Panc1 (cell line): ENCODE measurements around the gene SLC39A7. TPM values are rescaled to one million over a fixed set of nuclear protein-coding genes. Genes with fewer than 3 reads are reported as not detected.

Experiments used
- ATAC-seq: fragments of 200-7000 bp; cut with Tn5 transposase; 2 replicates; pipeline ENCODE4 v1.9.1; 2020; ENCODE audit warnings: mild to moderate bottlenecking, moderate library complexity
- BruUV-seq: library from RNA; stranded (reverse); fragments of 400-500 nt; replicated peaks from 2 replicates; lab custom pipeline; 2021; lab: Mats Ljungman, UMichigan
- CTCF ChIA-PET: fragments of 300-600 bp; sonication (Branson Sonifier 250); formaldehyde crosslinking; loops from one replicate; lab custom pipeline; 2022; ENCODE audit warnings: antibody characterized with exemption; lab: Charles Lee
- POLR2A ChIA-PET: fragments of 300-600 bp; sonication (Branson Sonifier 250); formaldehyde crosslinking; loops from one replicate; lab custom pipeline; 2022; ENCODE audit warnings: antibody characterized with exemption; lab: Charles Lee
- DNase-seq: peaks from one replicate; pipeline ENCODE4 v3.0.0-alpha.2; 2010; ENCODE audit warnings: low read depth, low spot score
- H3K27ac ChIP-seq: 2 replicates; pipeline ENCODE4 v1.5.1; 2011; ENCODE audit warnings: mild to moderate bottlenecking, low read length, inconsistent platforms
- H3K27me3 ChIP-seq: fragments of 200-500 bp; sonication (Bioruptor generic); 2 replicates; pipeline ENCODE4 v1.6.0; 2014; ENCODE audit warnings: low read length, inconsistent platforms; ENCODE audit not compliant: control insufficient read depth, insufficient read depth
- H3K36me3 ChIP-seq: fragments of 200-500 bp; sonication (Bioruptor generic); 2 replicates; pipeline ENCODE4 v1.5.1; 2014; ENCODE audit warnings: inconsistent platforms, mild to moderate bottlenecking, low read length, moderate library complexity; ENCODE audit not compliant: control insufficient read depth, insufficient read depth
- H3K4me1 ChIP-seq: 2 replicates; pipeline ENCODE4 v1.5.1; 2011; ENCODE audit warnings: inconsistent platforms, mild to moderate bottlenecking, low read length, moderate library complexity; ENCODE audit not compliant: control insufficient read depth, insufficient read depth
- H3K4me3 ChIP-seq, 2 experiments: 2 replicates each; pipeline ENCODE4 v1.5.1; 2011 to 2012; ENCODE audit warnings: low read depth in 2 of 2, low read length in 2 of 2, mild to moderate bottlenecking in 2 of 2, inconsistent platforms in 1 of 2, moderate library complexity in 1 of 2
- H3K9me3 ChIP-seq: fragments of 200-500 bp; sonication (Bioruptor generic); 2 replicates; pipeline ENCODE4 v1.5.1; 2014; ENCODE audit warnings: low read depth, mild to moderate bottlenecking, inconsistent platforms, low read length, moderate library complexity; ENCODE audit not compliant: control insufficient read depth, insufficient read depth
- POLR2AphosphoS5 ChIP-seq: IDR thresholded peaks from 2 replicates; pipeline ENCODE4 v1.6.1; 2012; ENCODE audit warnings: mild to moderate bottlenecking, low read depth, low read length, moderate library complexity
- SIN3A ChIP-seq: IDR thresholded peaks from 2 replicates; pipeline ENCODE4 v1.6.1; 2012; ENCODE audit warnings: low read depth, mild to moderate bottlenecking, low read length, moderate library complexity, borderline replicate concordance; ENCODE audit not compliant: insufficient read depth
- TCF7L2 ChIP-seq: IDR thresholded peaks from 2 replicates; pipeline ENCODE4 v1.6.1; 2011; ENCODE audit warnings: mild to moderate bottlenecking, low read depth, low read length, inconsistent platforms
- in situ Hi-C: cut with HindIII; loops from 2 replicates; pipeline ENCODE4 v1.10.0; 2016; ENCODE audit warnings: low sequenced_read_pairs, low pct_unique_long_range_greater_than_20kb
- intact Hi-C: fragments of 100-400 bp; cut with micrococcal nuclease; formaldehyde crosslinking; loops from one replicate; pipeline ENCODE4 v1.10.0; 2022; ENCODE audit not compliant: unreplicated experiment
- total RNA-seq: library from RNA; stranded (reverse); gene quantifications from one replicate; pipeline ENCODE4 v1.2.1, GENCODE V29; 2021; ENCODE audit not compliant: unreplicated experiment
- TF ChIP-seq, protein P1 (sequence below), 2 experiments: IDR thresholded peaks; 2 replicates each; pipeline ENCODE4 v1.6.1; 2011 to 2012; ENCODE audit warnings: low read depth in 2 of 2, control low read depth in 1 of 2, low read length in 1 of 2, mild to moderate bottlenecking in 1 of 2, moderate library complexity in 1 of 2; ENCODE audit not compliant: insufficient read depth in 1 of 2
- TF ChIP-seq, protein P2 (sequence below): fragments of 450-650 bp; IDR thresholded peaks from 2 replicates; pipeline ENCODE4 v1.5.1; 2017; ENCODE audit warnings: mild to moderate bottlenecking

The SLC39A7 gene
- total RNA-seq, 1 experiment from 2014 or later, result 135 TPM

DNA sequence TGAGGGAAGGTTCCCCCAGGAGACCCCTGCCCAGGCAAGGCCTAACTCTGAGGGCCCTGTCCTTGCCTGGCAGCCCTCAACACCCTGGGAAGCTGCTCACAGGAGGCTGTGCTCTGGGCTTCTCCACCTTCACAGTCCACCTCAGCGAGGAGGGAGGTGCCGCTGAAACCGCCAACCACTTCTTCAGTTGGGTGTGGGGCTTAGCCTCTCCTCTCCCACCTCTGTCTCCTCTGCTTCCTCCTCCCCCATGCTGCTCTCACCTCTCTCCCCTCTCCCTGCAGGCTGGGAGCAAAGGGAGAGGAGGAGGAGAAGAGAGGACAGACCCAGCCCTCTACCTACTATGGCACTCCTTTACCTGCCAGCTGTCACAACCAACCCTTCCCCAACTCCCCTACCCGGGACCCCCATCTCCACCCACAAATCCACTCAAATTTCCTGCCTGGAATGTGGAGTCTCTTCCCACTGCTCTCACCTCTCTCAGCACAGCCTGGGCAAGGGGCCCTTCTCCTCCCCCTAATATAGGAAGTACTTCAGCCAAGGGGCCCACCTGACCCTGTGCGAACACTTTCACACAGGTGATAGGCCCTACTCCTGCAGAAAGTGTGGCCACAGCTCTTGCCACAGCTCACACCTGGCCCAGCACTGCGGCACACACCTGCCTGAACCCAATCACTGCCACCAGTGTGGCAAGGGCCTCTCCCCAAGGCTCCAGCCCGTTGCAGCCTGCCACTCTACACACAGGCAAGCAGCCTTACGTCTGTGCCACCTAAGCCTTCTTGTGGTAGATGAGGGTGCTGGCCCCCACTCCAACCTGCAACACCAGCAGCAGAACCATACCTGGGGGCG is 14.8 kb downstream of the SLC39A7 start:
- BruUV-seq, result no TSS peak
- ChIA-PET CTCF (no interaction called here), POLR2A (interaction anchor here (0.9 kb wide), 1 partner anchor 12 kb away, joined by 3 read pairs; no protein-coding TSS in a partner anchor)
- intact Hi-C loops (no loop called here), in situ Hi-C loops (no loop called here)
- Histone ChIP-seq H3K4me1 (peaks cover 10% of the 10 kb centered on the region), H3K27ac (no peak overlapping the region), H3K27me3 (no peaks in the 10 kb centered on the region), H3K9me3 (no peaks in the 10 kb centered on the region), H3K4me3 (no peak overlapping the region), H3K36me3 (no peaks in the 10 kb centered on the region)
- DNase-seq (no peak), ATAC-seq (no peak)
- TF ChIP-seq, protein P1, sequence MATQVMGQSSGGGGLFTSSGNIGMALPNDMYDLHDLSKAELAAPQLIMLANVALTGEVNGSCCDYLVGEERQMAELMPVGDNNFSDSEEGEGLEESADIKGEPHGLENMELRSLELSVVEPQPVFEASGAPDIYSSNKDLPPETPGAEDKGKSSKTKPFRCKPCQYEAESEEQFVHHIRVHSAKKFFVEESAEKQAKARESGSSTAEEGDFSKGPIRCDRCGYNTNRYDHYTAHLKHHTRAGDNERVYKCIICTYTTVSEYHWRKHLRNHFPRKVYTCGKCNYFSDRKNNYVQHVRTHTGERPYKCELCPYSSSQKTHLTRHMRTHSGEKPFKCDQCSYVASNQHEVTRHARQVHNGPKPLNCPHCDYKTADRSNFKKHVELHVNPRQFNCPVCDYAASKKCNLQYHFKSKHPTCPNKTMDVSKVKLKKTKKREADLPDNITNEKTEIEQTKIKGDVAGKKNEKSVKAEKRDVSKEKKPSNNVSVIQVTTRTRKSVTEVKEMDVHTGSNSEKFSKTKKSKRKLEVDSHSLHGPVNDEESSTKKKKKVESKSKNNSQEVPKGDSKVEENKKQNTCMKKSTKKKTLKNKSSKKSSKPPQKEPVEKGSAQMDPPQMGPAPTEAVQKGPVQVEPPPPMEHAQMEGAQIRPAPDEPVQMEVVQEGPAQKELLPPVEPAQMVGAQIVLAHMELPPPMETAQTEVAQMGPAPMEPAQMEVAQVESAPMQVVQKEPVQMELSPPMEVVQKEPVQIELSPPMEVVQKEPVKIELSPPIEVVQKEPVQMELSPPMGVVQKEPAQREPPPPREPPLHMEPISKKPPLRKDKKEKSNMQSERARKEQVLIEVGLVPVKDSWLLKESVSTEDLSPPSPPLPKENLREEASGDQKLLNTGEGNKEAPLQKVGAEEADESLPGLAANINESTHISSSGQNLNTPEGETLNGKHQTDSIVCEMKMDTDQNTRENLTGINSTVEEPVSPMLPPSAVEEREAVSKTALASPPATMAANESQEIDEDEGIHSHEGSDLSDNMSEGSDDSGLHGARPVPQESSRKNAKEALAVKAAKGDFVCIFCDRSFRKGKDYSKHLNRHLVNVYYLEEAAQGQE (IDR thresholded peaks at IDR 0.05; ENCODE audit: insufficient read depth in 1 of 2, low read depth in 2 of 2, low read length in 1 of 2), result no peak
- TF ChIP-seq SIN3A (no peak), TCF7L2 (no peak), POLR2AphosphoS5 (no peak)
- TF ChIP-seq, protein P2, sequence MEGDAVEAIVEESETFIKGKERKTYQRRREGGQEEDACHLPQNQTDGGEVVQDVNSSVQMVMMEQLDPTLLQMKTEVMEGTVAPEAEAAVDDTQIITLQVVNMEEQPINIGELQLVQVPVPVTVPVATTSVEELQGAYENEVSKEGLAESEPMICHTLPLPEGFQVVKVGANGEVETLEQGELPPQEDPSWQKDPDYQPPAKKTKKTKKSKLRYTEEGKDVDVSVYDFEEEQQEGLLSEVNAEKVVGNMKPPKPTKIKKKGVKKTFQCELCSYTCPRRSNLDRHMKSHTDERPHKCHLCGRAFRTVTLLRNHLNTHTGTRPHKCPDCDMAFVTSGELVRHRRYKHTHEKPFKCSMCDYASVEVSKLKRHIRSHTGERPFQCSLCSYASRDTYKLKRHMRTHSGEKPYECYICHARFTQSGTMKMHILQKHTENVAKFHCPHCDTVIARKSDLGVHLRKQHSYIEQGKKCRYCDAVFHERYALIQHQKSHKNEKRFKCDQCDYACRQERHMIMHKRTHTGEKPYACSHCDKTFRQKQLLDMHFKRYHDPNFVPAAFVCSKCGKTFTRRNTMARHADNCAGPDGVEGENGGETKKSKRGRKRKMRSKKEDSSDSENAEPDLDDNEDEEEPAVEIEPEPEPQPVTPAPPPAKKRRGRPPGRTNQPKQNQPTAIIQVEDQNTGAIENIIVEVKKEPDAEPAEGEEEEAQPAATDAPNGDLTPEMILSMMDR, result no peak

DNA sequence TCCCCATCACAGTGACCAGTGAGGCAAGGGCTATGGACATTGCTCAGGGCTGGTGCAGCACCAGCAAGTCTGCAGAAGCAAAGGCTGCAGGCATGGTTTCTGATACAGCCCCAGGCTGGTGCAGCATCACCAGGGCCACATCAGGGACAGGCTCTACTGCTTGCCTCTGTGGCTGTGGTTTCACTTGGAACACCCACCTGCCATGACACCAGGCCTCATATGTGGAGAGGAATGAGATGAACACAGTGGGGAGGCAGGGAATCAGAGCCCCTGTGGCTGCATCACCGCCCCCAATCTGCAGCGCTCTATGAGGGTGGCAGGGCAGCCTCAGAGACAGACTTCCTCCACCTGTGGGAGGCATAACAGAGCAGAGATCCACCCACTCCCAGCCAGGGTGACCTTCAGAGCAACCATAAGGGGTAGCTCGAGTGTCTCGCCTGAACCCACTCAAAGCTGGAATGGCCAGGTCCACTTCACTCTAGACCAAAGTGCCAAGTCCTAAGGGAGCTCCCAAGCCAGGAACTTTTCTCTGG is 15.5 kb downstream of the SLC39A7 start:
- Histone ChIP-seq H3K4me1 (peaks cover 10% of the 10 kb centered on the region), H3K4me3 (no peak overlapping the region), H3K9me3 (no peaks in the 10 kb centered on the region), H3K36me3 (no peaks in the 10 kb centered on the region), H3K27me3 (no peaks in the 10 kb centered on the region), H3K27ac (no peak overlapping the region)
- TF ChIP-seq POLR2AphosphoS5 (no peak), TCF7L2 (no peak), SIN3A (no peak)
- TF ChIP-seq, protein P1 (IDR thresholded peaks at IDR 0.05; ENCODE audit: insufficient read depth in 1 of 2, low read depth in 2 of 2, low read length in 1 of 2), result no peak
- TF ChIP-seq, protein P2, result no peak
- intact Hi-C loops, result no loop called here
- ATAC-seq, result no peak
- no peak for DNase-seq
- POLR2A ChIA-PET, result no interaction called here
- BruUV-seq, result no TSS peak
- in situ Hi-C loops, result no loop called here
- CTCF ChIA-PET, result no interaction called here
